ENCODE results near the gene NAPB.
"Not testable (repeated sequence)": the region's sequence is repeated elsewhere in the genome, so short reads cannot be mapped to it uniquely, and the experiment has no call there.

The NAPB gene

GRCh38 chr20:23357767-23358562 is 63.3 kb downstream of the NAPB start:
- Mint-ChIP-seq H3K9me3 (no peaks in the 10 kb centered on the region), H3K36me3 (peaks cover 11% of the 10 kb centered on the region), H3K4me3 (peak overlapping the region; percentile 96), H3K4me1 (peaks cover 31% of the 10 kb centered on the region), H3K27ac (peak overlapping the region; percentile 98), H3K27me3 (no peaks in the 10 kb centered on the region)
- peak; percentile 92 for ATAC-seq

DNA sequence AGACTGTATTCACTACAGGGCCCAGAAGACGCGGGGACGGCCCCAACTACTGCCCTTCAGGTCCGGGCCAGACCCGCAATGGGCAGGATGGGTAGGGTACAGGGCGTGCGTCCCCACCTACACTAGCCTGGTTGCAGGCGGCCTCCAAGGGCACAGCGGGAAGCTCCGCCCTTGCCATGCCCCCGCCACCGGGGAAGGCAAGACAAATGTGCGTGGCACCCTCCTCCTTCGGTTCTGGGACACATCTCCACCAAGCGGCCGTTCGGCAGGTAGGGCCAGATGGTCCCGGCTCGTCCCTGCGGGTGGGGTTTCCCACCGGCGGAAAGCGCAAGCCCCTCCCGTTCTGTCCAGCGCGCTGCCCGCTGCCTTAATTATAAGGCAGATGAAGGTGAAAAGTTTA is 65.1 kb downstream of the NAPB start:
- no peak overlapping the region for H3K27ac Mint-ChIP-seq
- H3K4me1 Mint-ChIP-seq: peaks cover 34% of the 10 kb centered on the region
- H3K4me3 Mint-ChIP-seq: no peak overlapping the region
- H3K27me3 Mint-ChIP-seq: no peaks in the 10 kb centered on the region
- no peak for ATAC-seq
- H3K9me3 Mint-ChIP-seq: no peaks in the 10 kb centered on the region
- H3K36me3 Mint-ChIP-seq: peaks cover 11% of the 10 kb centered on the region

DNA sequence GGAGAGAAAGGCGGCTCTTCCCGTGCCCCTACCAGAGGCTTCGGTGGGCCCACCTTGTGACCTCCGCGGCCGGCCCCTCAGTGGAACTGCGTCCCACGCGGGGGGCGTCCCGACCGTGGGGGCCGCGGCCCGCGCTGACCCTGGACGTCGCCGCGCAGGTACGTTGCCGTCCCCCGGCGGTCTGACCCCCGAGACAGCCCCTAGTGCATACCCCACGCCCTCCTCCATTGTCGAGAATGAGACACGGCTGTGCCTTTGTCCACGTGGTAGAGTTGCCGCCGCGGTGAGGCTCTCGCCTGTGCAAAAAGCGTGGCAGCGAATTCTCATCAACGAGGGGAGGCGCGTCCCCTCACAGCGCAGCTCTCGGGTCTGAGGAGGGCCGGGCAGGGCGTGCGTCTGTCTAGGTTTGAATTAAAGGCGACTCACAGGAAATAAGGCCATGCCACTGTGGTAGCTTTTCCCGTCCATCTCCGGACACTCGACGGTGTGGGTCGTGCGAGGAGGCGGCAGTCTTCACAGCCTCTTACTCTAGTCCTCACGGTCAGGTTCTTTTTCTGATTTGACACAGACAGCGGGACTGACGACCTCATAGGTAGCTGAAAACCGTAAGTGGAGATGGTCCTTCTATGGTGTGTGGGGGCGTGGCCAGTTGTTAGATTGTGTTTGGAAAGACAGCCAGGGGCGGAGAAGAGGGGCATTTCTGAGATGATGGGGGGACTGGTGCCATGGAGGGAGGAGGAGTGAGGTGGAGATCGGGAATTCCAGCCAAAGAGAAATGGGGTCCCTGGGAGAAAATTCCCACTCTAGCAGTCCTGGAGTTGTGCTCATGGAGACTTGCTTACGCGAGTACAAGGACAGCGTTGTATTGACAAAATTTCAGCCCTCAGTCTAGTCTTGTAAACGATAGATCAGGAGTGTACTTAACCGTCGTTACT is 70.1 kb downstream of the NAPB start:
- Mint-ChIP-seq H3K9me3 (no peaks in the 10 kb centered on the region), H3K4me3 (peak overlapping the region; percentile 99), H3K36me3 (peaks cover 11% of the 10 kb centered on the region), H3K27me3 (no peaks in the 10 kb centered on the region), H3K27ac (peak overlapping the region; percentile 99), H3K4me1 (peaks cover 18% of the 10 kb centered on the region)
- peak; percentile 54 for ATAC-seq

GRCh38 chr20:23350196-23350903 is 70.9 kb downstream of the NAPB start, which contains the start of gene NXT1:
Gene NXT1, plus strand, starts transcription at chr20:23350791. Its CDS starts 3,251 bp downstream, at chr20:23354042.
- ATAC-seq: peak; percentile 94
- H3K4me3 Mint-ChIP-seq: peak within 1 kb of the TSS; percentile 99
- H3K27me3 Mint-ChIP-seq: no peaks in the 10 kb centered on the region
- peaks cover 18% of the 10 kb centered on the region for H3K4me1 Mint-ChIP-seq
- peak within 1 kb of the TSS; percentile 99 for H3K27ac Mint-ChIP-seq
- H3K36me3 Mint-ChIP-seq: peaks cover 3% of the 10 kb centered on the region
- no peaks in the 10 kb centered on the region for H3K9me3 Mint-ChIP-seq

DNA sequence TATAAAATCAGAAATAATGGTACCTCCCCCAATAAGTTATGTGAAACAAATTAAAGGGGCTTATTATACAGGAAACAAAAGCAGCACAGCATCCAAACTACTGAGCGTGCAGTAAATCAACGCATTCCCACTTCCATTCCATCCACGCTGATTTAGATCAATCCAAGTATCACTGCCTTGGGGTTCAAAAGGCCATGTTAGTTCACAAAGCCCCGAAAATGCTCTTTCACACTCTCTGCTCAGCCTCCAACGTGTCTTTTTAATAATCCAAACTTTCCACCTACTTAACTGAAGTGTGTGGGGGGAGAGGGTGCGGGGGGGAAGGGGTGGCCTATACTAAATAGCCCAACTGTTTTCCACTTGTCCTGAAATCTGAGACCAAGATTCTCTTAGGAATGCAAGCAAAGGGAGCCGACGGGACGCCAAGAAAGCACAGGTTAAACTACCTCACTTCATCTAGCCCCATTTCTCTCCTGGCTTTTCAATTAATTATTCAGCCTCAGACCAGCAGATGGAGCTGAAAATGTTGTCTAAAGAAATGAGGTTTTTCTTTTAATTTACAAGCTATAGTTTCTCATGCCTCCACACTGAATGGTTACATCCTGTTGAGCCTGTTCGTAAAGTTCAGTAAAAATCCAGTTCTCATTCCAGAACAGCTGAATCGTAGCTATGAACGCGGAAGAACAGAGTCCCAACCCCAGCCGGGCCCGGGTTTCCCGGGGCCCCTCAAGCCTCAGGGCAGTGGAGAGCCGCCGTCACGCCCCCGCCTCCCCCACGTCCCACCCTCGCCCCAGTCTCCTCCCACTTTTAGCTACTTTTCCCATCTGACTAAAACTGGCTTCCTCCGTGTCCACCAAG is 71.7 kb downstream of the NAPB start:
- no peaks in the 10 kb centered on the region for H3K27me3 Mint-ChIP-seq
- peak overlapping the region; percentile 99 for H3K27ac Mint-ChIP-seq
- peak overlapping the region; percentile 99 for H3K4me3 Mint-ChIP-seq
- H3K9me3 Mint-ChIP-seq: no peaks in the 10 kb centered on the region
- H3K4me1 Mint-ChIP-seq: peaks cover 18% of the 10 kb centered on the region
- ATAC-seq: peak; percentile 76
- no peaks in the 10 kb centered on the region for H3K36me3 Mint-ChIP-seq

- H3K4me3 Mint-ChIP-seq: not testable (repeated sequence)
These were observed 72.8 kb downstream of the NAPB start for GRCh38 chr20:23348510-23348909.

DNA sequence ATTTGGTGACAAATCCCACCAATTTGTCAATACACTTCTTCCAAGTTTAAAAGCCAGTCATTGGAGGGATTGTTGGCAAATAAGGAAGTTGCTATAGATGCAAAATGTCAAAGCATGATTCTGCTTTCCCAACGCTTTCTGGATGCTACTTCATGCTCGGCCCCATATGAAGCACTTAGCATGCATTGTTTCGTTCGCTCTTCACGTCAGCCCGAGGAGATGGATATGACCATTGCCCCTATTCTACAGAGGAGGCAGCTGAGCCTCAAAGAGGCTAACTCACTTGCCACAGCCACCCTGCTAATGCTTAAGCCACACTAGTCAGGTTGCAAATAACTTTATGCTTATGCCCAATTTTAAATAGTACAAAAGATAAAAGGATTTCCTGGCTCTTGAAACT is 73.5 kb downstream of the NAPB start:
- Mint-ChIP-seq H3K27me3 (no peaks in the 10 kb centered on the region), H3K4me1 (peaks cover 14% of the 10 kb centered on the region), H3K4me3 (no peak overlapping the region), H3K9me3 (no peaks in the 10 kb centered on the region), H3K36me3 (no peaks in the 10 kb centered on the region), H3K27ac (no peak overlapping the region)
- ATAC-seq: no peak

More at GRCh38 chr20:23348510-23348909, 72.8 kb downstream of the NAPB start:
- not testable (repeated sequence) for H3K9me3 Mint-ChIP-seq, H3K36me3 Mint-ChIP-seq, ATAC-seq, H3K27me3 Mint-ChIP-seq
- Mint-ChIP-seq H3K4me1 (peaks cover 18% of the 10 kb centered on the region), H3K27ac (peak overlapping the region; percentile 99)

- Mint-ChIP-seq H3K27ac (no peak overlapping the region), H3K27me3 (no peaks in the 10 kb centered on the region), H3K36me3 (no peaks in the 10 kb centered on the region), H3K9me3 (no peaks in the 10 kb centered on the region), H3K4me1 (peaks cover 6% of the 10 kb centered on the region), H3K4me3 (no peak overlapping the region)
- no peak for ATAC-seq
These were observed 75.3 kb downstream of the NAPB start for GRCh38 chr20:23346002-23346401.

DNA sequence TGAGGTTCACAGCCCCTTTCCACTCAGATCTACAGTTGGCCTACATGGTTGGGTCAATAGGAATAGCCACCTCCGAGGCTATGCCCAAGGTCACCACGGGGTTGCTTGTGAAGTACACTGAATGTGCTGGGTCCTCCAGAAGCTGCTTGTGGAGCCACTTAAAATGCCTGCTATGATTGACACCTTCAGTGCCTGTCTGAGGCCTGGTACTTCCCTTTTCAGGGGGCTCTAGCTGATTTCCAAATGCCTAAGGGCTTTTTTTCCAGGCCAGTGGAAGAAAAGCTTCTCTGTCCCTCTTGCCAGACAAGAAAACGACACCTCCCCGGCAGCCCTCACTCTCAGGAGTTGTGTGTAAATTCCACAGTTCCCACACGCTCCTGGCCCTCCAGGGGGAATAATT is 77.0 kb downstream of the NAPB start:
- no peaks in the 10 kb centered on the region for H3K27me3 Mint-ChIP-seq
- H3K9me3 Mint-ChIP-seq: no peaks in the 10 kb centered on the region
- no peaks in the 10 kb centered on the region for H3K36me3 Mint-ChIP-seq
- no peak overlapping the region for H3K27ac Mint-ChIP-seq
- peaks cover 3% of the 10 kb centered on the region for H3K4me1 Mint-ChIP-seq
- H3K4me3 Mint-ChIP-seq: no peak overlapping the region
- no peak for ATAC-seq

DNA sequence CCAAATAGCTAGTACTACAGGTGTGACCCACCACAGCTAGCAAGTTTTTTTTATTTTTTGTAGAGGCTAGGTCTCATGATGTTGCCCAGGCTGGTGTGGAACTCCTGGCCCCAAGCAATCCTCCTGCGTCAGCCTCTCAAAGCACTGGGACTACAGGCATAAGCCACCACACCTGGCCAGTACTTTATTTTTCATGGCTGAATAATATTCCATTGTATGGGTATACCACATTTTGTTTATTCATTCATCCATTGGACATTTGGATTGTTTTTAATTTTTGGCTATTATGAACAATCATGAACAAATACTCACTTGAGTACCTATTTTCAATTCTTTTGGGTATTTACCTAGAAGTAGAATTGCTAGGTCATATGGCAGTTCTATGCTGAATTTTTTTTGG is 77.7 kb downstream of the NAPB start:
- Mint-ChIP-seq H3K27ac (no peak overlapping the region), H3K4me3 (no peak overlapping the region), H3K27me3 (no peaks in the 10 kb centered on the region), H3K36me3 (no peaks in the 10 kb centered on the region), H3K4me1 (no peaks in the 10 kb centered on the region), H3K9me3 (no peaks in the 10 kb centered on the region)
- ATAC-seq: no peak

GRCh38 chr20:23341073-23341472 is 80.2 kb downstream of the NAPB start:
- Mint-ChIP-seq H3K4me3 (no peak overlapping the region), H3K9me3 (no peaks in the 10 kb centered on the region), H3K27ac (no peak overlapping the region), H3K27me3 (no peaks in the 10 kb centered on the region), H3K4me1 (no peaks in the 10 kb centered on the region), H3K36me3 (no peaks in the 10 kb centered on the region)
- ATAC-seq: no peak

GRCh38 chr20:23340524-23340923 is 80.8 kb downstream of the NAPB start:
- Mint-ChIP-seq H3K27ac (no peak overlapping the region), H3K4me3 (no peak overlapping the region), H3K4me1 (no peaks in the 10 kb centered on the region), H3K27me3 (no peaks in the 10 kb centered on the region), H3K36me3 (no peaks in the 10 kb centered on the region), H3K9me3 (no peaks in the 10 kb centered on the region)
- ATAC-seq: peak; percentile 47

DNA sequence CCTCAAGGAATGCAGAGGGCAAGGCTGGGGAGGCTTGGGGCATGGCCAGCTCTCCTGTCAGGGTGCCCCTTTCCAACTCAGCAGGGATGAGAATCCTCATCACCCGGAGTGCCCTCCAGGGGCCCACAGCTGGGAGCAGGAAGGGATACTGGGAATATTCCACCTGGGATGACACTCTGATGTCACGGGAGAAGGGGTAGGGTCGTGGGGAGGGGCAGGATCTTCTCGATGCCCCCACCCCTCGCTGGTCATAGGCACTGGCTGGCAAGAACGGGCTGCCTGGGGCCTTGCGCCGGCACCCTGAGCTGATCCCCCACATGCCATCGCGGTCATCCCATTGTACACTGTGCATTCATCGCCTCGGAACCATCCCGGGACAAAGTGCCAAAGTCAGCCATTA is 81.3 kb downstream of the NAPB start:
- Mint-ChIP-seq H3K27ac (no peak overlapping the region), H3K27me3 (no peaks in the 10 kb centered on the region), H3K36me3 (no peaks in the 10 kb centered on the region), H3K4me3 (no peak overlapping the region), H3K9me3 (no peaks in the 10 kb centered on the region), H3K4me1 (no peaks in the 10 kb centered on the region)
- ATAC-seq: no peak

DNA sequence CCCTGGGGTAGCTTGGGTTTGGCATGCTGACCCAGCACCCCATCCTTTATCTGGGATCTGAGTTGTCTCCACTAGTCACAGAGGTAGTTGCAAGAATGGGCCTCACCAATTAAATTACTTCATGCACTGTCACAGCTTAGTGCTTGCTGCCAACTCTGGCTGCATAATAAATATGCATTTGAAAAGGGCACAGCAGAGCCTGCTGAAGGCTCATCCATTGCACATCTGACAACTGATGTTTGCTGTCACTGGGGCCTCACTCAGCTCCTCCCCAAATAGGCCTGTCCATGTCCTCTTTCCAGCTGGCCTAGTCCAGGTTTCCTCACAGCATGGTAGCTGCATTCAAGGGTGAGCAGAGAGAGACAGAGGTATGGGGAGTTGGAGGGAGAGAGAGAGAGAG is 84.0 kb downstream of the NAPB start:
- Mint-ChIP-seq H3K4me3 (no peak overlapping the region), H3K9me3 (no peaks in the 10 kb centered on the region), H3K4me1 (peaks cover 19% of the 10 kb centered on the region), H3K27ac (no peak overlapping the region), H3K27me3 (no peaks in the 10 kb centered on the region), H3K36me3 (no peaks in the 10 kb centered on the region)
- no peak for ATAC-seq

Data from stimulated activated memory B cell treated with anti-CD40 and anti-IgM and Interleukin-4, amounts not matched to agents 10 μg/mL and 1 μg/mL and 100 μg/mL, for 72 hours (primary cell).